ENCODE results near the gene POLD1.

Gene POLD1

GRCh38 chr19:50466706-50467039, 82.5 kb downstream of the POLD1 start:
- no peak for DNase-seq (ENCODE audit: low spot score)

- no peak for DNase-seq (ENCODE audit: low spot score)
Observed at GRCh38 chr19:50467566-50467965, 83.4 kb downstream of the POLD1 start.

Data from hematopoietic multipotent progenitor cell treated with erythropoietin and hydrocortisone succinate and interleukin-3 and kit ligand, for 17 days (in vitro differentiated cells).